ENCODE results near the gene P4HB.
"Not testable (repeated sequence)": the region's sequence is repeated elsewhere in the genome, so short reads cannot be mapped to it uniquely, and the experiment has no call there.

The P4HB gene

GRCh38 chr17:81844887-81845286, 15.4 kb downstream of the P4HB start:
- DNase-seq = no peak

GRCh38 chr17:81844327-81844851, 15.9 kb downstream of the P4HB start:
- no peak for DNase-seq

- DNase-seq = no peak
Measured at GRCh38 chr17:81843713-81844326, 16.5 kb downstream of the P4HB start.

GRCh38 chr17:81842725-81843504, 17.4 kb downstream of the P4HB start:
- DNase-seq = no peak

- no peak for DNase-seq
Measured at GRCh38 chr17:81842378-81842724, 18.0 kb downstream of the P4HB start.

- DNase-seq = no peak
Measured at GRCh38 chr17:81841866-81842265, 18.5 kb downstream of the P4HB start.

- DNase-seq = no peak
Measured at GRCh38 chr17:81840826-81841778, 19.2 kb downstream of the P4HB start.

- DNase-seq = not testable (repeated sequence)
Measured at GRCh38 chr17:81840059-81840458, 20.3 kb downstream of the P4HB start.

GRCh38 chr17:81839301-81839700, 21.0 kb downstream of the P4HB start:
- no peak for DNase-seq

- no peak for DNase-seq
Measured at GRCh38 chr17:81838753-81839255, 21.5 kb downstream of the P4HB start.

GRCh38 chr17:81837641-81838040, 22.7 kb downstream of the P4HB start:
- no peak for DNase-seq

GRCh38 chr17:81834831-81835267, 25.5 kb downstream of the P4HB start, which contains the start of gene PPP1R27:
PPP1R27 (minus strand) TSS chr17:81835050; CDS start chr17:81834953, 97 bp downstream.
- no peak for DNase-seq

- no peak for DNase-seq
Measured at GRCh38 chr17:81833921-81834830, 26.2 kb downstream of the P4HB start.

- DNase-seq = peak; percentile 80 to 92 (median 84)
Measured at GRCh38 chr17:81833160-81833920, 27.0 kb downstream of the P4HB start, which contains the start of gene MCRIP1. MCRIP1 (minus strand) TSS chr17:81833291; CDS start chr17:81824506, 8,785 bp downstream.

- peak in 1 of 4 experiments; percentile 19 for DNase-seq
Measured at GRCh38 chr17:81832608-81833159, 27.7 kb downstream of the P4HB start.

GRCh38 chr17:81831957-81832607, 28.3 kb downstream of the P4HB start:
- peak in 2 of 4 experiments; percentile 13 to 30 for DNase-seq

- no peak for DNase-seq
Measured at GRCh38 chr17:81831563-81831956, 28.8 kb downstream of the P4HB start.

GRCh38 chr17:81829858-81830257, 30.5 kb downstream of the P4HB start:
- no peak for DNase-seq

- no peak for DNase-seq
Measured at GRCh38 chr17:81828656-81829055, 31.7 kb downstream of the P4HB start.
